SJCRH30 (cell line): Measurements from ENCODE around the gene LIMCH1. TPM values are rescaled to one million over a fixed set of nuclear protein-coding genes. Genes with fewer than 3 reads are reported as not detected.

Experiments used
- DNase-seq, 2 experiments: peaks; one replicate each; pipeline ENCODE4 v3.0.0-alpha.2; 2015 to 2020
- H3K27ac ChIP-seq: fragments of 250-450 bp; sonication (Bioruptor Pico); 2 replicates; pipeline ENCODE4 v1.5.1; 2020; ENCODE audit warnings: mild to moderate bottlenecking, moderate library complexity
- H3K27me3 ChIP-seq: fragments of 250-450 bp; sonication (Bioruptor Pico); 2 replicates; pipeline ENCODE4 v1.5.1; 2020; ENCODE audit warnings: mild to moderate bottlenecking, moderate library complexity
- H3K36me3 ChIP-seq: fragments of 250-450 bp; sonication (Bioruptor Pico); 2 replicates; pipeline ENCODE4 v1.5.1; 2020; ENCODE audit warnings: mild to moderate bottlenecking, moderate library complexity
- H3K4me1 ChIP-seq: fragments of 250-450 bp; sonication (Bioruptor Pico); 2 replicates; pipeline ENCODE4 v1.5.1; 2020; ENCODE audit warnings: mild to moderate bottlenecking, moderate library complexity
- H3K4me3 ChIP-seq: fragments of 250-450 bp; sonication (Bioruptor Pico); 2 replicates; pipeline ENCODE4 v1.5.1; 2020; ENCODE audit warnings: mild to moderate bottlenecking, moderate library complexity
- H3K9me3 ChIP-seq: fragments of 250-450 bp; sonication (Bioruptor Pico); replicated peaks from 2 replicates; pipeline ENCODE4 v1.5.1; 2020; ENCODE audit warnings: mild to moderate bottlenecking, moderate library complexity
- total RNA-seq: library from RNA; depleted of rRNA; stranded (reverse); fragments of >200 nt; shearing (Covaris generic); gene quantifications from 2 replicates; pipeline ENCODE4 v1.2.3, GENCODE V29; 2014

Gene LIMCH1
- total RNA-seq, 1 experiment from 2014 or later = 128 TPM

DNA sequence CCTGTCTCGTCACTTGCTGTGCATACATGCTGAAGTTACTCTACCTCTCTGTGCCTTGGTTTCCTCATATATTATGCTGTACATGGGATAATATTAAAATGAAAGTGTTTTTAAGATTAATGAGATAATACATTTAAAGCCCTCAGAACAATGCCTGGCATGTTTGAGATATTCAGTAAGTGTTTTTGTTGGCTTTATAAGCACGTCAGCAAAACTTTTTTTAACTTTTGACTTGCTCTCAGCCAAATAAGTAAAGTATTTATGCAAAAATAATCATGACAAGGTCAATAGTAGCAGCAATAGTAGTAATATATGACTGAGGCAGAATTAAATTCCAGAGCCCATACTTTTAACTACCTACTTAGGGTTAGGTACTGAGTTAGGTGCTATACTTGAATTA lies 29.2 kb downstream of the LIMCH1 start:
- Histone ChIP-seq H3K36me3 (no peaks in the 10 kb centered on the region; the same call in 1 of the 2 replicates), H3K27ac (no peak overlapping the region), H3K4me3 (no peak overlapping the region)

DNA sequence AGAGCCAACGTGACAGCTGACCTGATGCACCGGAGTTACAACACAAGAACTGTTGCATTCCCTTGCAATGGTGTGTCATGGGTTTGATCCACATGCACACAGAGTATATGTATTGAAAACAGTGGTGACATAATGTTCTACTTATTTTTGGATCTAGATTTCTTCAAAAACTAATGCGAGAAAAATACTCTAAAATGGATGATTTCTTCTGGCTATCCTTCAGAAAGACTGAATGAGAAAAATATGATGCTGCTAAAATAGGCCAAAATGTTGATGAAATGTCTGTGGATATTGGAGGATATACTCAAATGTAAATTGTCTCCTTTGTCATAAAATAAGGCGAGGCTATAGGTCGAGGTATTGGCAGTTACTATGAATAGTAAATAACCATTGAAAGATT lies 30.4 kb downstream of the LIMCH1 start:
- H3K4me3 ChIP-seq = no peak overlapping the region
- no peaks in the 10 kb centered on the region for H3K9me3 ChIP-seq
- no peak overlapping the region for H3K27ac ChIP-seq
- H3K36me3 ChIP-seq = no peaks in the 10 kb centered on the region; the same call in 1 of the 2 replicates
- no peaks in the 10 kb centered on the region for H3K27me3 ChIP-seq
- DNase-seq = no peak
- H3K4me1 ChIP-seq = peaks cover 1% of the 10 kb centered on the region

More for the DNA sequence above, 29.2 kb downstream of the LIMCH1 start:
- Histone ChIP-seq H3K4me1 (no peaks in the 10 kb centered on the region), H3K9me3 (no peaks in the 10 kb centered on the region), H3K27me3 (no peaks in the 10 kb centered on the region)
- DNase-seq = no peak

DNA sequence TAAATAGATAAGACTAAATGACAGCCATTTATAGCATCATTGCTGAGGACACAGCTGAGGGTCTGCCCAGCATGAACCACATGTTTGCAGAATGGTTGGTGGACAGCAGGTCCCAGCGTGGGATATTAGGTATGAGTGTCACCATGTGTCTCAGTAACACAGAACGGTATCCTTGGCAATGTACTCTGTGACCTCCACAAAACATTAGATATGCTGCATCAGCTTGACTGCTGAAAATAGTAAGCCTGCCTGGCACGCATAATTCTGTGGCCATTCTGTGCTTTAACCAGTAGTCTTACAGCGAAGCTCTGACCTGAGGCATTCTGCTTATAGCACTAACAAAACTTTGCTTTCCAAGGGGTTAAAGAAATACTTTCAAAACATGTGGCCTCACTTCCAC lies 32.0 kb downstream of the LIMCH1 start:
- H3K9me3 ChIP-seq = no peaks in the 10 kb centered on the region
- H3K27ac ChIP-seq = no peak overlapping the region
- no peak overlapping the region for H3K4me3 ChIP-seq
- peaks cover 6% of the 10 kb centered on the region for H3K4me1 ChIP-seq
- no peak for DNase-seq
- no peaks in the 10 kb centered on the region; the same call in 1 of the 2 replicates for H3K36me3 ChIP-seq
- H3K27me3 ChIP-seq = no peaks in the 10 kb centered on the region

DNA sequence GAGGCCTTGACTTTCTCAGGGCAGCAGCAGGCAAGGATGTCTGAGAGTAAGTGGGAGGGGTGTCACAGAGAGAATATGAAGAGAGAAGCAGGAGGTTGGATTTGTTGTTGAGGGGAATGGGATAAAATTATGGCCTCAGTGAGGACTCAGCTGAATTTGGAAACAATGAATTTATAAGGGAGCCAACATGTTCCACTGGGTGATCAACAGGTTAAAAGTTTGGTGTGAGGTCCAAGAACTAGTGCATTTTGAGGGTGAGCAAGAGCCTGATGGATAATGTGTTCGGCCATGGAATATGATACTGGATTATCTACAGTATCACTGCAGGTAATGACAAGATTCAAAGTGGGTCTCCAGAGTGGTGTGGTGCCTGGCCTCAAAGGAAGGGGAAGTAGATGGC lies 33.5 kb downstream of the LIMCH1 start:
- H3K27ac ChIP-seq = no peak overlapping the region

DNA sequence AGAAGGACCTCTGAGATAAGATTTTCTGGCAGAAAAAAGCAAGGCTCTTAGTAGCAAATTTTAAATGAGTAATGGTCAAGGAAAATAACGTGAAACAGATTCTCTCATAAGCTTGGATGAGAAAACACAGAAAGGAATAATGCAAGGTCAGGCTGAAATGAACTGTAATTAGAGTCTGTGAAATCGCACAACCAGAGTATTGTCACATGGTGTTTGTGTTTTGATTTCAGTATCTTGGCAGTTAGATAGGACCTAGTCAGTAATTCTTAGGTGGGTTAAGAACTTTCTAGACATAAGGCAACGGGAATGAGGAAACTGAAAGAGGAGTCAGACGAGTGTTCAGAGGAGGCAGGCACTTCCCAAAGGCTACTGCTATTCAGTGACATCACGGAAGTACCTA lies 34.6 kb downstream of the LIMCH1 start:
- Histone ChIP-seq H3K27ac (no peak overlapping the region), H3K4me3 (no peak overlapping the region), H3K9me3 (no peaks in the 10 kb centered on the region), H3K36me3 (no peaks in the 10 kb centered on the region), H3K4me1 (peaks cover 9% of the 10 kb centered on the region), H3K27me3 (no peaks in the 10 kb centered on the region)
- DNase-seq = no peak

More for the DNA sequence above, 33.5 kb downstream of the LIMCH1 start:
- Histone ChIP-seq H3K4me3 (no peak overlapping the region), H3K36me3 (no peaks in the 10 kb centered on the region), H3K9me3 (no peaks in the 10 kb centered on the region), H3K4me1 (peaks cover 9% of the 10 kb centered on the region), H3K27me3 (no peaks in the 10 kb centered on the region)
- DNase-seq = no peak

DNA sequence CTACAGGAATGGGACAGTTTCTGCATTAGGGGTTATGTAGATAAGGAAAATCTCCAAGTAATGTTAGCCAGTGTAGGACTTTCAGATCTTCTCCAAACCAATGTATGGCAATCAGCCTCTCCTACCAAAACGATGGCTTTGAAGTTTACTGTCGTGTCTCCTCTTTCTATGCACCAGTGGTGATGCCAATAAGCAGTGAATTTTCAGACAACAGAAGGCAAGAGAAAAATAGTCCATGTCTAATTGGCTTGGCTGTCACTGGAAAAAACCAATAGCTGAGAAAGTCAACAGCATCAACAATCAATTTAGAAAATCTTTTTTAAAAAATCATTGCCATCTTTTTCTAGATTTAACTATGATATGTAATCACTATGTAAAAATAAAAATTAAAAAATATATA lies 35.0 kb downstream of the LIMCH1 start:
- peaks cover 9% of the 10 kb centered on the region for H3K4me1 ChIP-seq
- no peaks in the 10 kb centered on the region for H3K36me3 ChIP-seq
- H3K27ac ChIP-seq = no peak overlapping the region
- H3K9me3 ChIP-seq = no peaks in the 10 kb centered on the region
- H3K4me3 ChIP-seq = no peak overlapping the region
- no peak for DNase-seq
- no peaks in the 10 kb centered on the region for H3K27me3 ChIP-seq

DNA sequence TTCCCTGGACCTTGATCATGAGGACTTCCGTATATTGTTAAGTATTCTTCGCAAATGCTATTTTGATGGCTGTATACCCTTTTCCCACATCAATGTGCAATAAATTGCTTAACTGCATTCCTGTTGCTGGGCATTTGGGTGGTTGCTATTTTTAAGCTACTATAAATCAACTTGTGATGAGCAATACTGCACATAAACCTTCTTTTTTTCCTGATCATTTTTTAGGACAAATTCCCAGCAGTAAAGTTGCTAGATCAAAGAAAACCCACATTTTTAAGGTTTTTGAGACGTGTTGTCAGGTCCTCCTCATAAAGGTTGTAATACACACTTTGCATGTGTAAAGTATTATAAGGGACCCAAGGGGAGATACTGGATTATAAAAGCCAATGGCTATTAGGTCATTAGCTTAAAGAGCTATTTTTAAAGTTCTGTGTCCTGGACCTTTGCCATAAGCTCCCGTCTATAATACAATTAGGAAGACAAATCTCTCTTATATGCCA lies 35.6 kb downstream of the LIMCH1 start:
- Histone ChIP-seq H3K27me3 (no peaks in the 10 kb centered on the region), H3K36me3 (no peaks in the 10 kb centered on the region), H3K4me3 (no peak overlapping the region), H3K27ac (no peak overlapping the region), H3K4me1 (peaks cover 9% of the 10 kb centered on the region), H3K9me3 (no peaks in the 10 kb centered on the region)
- no peak for DNase-seq

DNA sequence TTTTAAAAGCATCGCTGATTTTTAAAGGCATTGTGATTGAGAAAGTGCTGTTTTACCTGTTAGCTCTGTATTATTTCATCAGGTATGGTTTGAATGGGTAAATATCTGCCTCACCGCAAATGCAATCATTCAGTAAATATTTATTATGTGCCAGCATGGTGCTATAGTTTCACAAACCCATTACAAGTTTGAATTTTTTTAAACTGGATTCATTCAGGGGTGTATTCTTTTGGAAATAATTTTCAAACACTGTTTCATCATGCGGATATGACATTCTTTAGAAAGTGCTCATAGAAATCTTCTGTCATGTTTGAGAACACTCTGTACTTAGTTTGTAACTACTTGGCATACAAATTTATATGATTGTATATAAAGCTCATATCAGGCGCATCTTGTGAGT lies 37.2 kb downstream of the LIMCH1 start:
- no peak overlapping the region for H3K27ac ChIP-seq

DNA sequence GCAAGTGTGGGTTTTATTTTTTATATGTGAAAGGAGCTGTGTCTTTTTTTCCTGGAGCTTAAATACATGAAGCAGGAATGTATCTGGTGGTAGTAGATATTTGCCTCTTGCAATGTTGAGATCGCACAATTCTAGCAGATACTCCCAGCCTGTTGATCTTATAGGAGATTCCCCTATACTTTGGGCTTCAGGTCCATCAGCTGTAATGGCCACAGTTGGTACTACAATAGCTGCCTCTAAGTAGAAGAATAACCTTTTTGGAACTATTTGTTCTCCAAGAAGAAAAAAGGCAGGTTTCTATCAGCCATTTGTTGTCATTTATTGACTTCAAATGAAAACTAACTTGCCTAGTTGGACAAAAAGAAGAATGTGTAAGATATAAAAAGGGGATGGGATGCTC lies 37.7 kb downstream of the LIMCH1 start:
- DNase-seq = no peak
- H3K9me3 ChIP-seq = no peaks in the 10 kb centered on the region
- H3K27ac ChIP-seq = no peak overlapping the region
- H3K4me3 ChIP-seq = no peak overlapping the region
- no peaks in the 10 kb centered on the region for H3K36me3 ChIP-seq
- H3K4me1 ChIP-seq = peaks cover 9% of the 10 kb centered on the region
- no peaks in the 10 kb centered on the region for H3K27me3 ChIP-seq

More for the DNA sequence above, 37.2 kb downstream of the LIMCH1 start:
- no peaks in the 10 kb centered on the region for H3K9me3 ChIP-seq
- H3K27me3 ChIP-seq = no peaks in the 10 kb centered on the region
- H3K4me1 ChIP-seq = peaks cover 9% of the 10 kb centered on the region
- no peak overlapping the region for H3K4me3 ChIP-seq
- no peaks in the 10 kb centered on the region for H3K36me3 ChIP-seq
- no peak for DNase-seq

DNA sequence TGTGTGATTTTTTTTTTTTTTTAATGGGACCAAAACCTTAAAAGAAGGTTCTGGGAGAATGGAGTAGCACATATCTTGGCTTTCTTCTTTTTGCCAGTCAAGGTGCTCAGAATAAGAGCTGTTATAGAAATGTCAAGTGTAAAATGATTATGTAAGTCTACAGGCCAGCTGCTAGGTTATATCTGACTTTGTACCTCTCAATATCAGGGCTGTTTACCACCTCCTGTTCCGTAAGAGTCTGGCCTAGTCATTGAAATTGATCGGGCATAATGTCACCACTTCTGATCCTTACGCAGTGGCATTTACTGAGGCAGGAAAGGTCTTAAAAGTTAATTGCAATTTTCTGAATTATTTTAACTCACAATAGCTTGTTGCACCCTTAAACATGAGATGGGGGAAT lies 41.1 kb downstream of the LIMCH1 start:
- Histone ChIP-seq H3K27me3 (no peaks in the 10 kb centered on the region), H3K9me3 (no peaks in the 10 kb centered on the region), H3K4me3 (no peak overlapping the region), H3K36me3 (no peaks in the 10 kb centered on the region), H3K4me1 (0 out of 2 replicates have a peak, but pooled peaks cover 3% of the 10 kb centered on the region), H3K27ac (no peak overlapping the region)
- no peak for DNase-seq

DNA sequence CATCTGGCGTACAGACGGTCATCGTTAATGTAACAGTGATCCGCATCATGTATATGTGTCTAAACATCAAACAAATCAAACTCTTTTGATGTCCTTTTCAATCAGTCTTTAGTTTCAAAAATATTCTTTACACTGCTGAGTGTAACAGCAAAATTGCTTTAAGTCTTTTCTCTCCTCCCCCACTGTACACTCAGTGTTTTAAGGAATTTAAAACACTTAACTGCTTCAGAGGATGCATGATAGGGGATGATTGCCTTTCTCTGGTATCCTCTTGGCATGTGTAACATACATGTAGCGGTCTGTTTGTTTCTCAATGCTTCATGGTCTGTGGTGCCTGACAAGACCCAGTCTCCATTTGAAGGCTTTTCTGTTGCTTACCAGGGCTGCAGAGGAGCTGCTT lies 41.6 kb downstream of the LIMCH1 start:
- no peak for DNase-seq
- Histone ChIP-seq H3K4me1 (0 out of 2 replicates have a peak, but pooled peaks cover 3% of the 10 kb centered on the region), H3K27me3 (no peaks in the 10 kb centered on the region), H3K36me3 (no peaks in the 10 kb centered on the region), H3K9me3 (peaks cover 1% of the 10 kb centered on the region), H3K4me3 (no peak overlapping the region), H3K27ac (no peak overlapping the region)

DNA sequence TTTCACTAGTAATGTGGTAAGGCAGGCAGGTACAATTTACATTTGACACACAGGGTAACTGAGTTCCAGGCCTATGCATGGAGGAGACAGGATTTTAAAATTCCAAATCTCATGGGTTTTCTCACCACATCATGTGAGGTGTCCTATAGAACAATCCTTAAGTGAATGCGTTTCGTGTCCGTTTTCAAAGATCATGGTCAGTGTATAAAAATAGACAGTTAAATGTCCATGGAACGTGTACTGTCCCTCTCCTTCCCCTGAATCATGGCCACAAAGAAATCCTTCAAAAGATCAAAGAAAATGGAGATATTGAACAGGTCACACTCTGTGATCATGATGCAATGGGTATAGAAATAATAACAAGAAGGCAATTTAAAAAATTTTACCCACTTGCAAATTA lies 42.0 kb downstream of the LIMCH1 start:
- H3K27ac ChIP-seq = no peak overlapping the region
- no peak for DNase-seq

DNA sequence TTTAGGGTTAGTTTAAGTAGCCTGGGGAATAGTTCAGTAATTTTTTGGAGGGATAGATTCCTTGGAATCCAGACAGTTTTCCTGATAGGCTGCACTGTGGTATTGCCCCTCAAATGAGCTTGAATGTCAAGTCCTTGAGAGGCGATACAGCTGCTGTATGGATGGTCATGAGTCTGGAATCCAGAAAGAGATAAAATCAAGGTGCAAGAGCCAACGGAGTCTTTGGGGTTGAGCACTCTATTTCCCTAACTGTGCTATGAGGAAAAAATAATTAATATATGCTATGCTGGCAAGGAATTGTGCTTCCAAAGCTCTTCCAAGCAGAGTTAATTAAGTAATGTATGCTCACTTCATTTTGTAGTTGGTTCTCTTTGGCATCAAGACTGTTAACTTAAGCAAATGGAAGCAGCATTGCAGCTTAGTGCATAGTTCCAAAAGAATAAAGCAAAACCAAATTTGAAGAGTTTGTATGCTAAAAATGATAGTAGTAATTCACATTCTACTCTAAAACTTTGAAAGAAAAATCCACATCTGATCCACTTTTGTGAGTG lies 48.8 kb downstream of the LIMCH1 start:
- Histone ChIP-seq H3K36me3 (0 out of 2 replicates have a peak, but pooled peaks cover 4% of the 10 kb centered on the region), H3K9me3 (peaks cover 12% of the 10 kb centered on the region), H3K27ac (no peak overlapping the region), H3K4me3 (no peak overlapping the region), H3K27me3 (no peaks in the 10 kb centered on the region), H3K4me1 (peaks cover 9% of the 10 kb centered on the region)
- no peak for DNase-seq

More for the DNA sequence above, 42.0 kb downstream of the LIMCH1 start:
- Histone ChIP-seq H3K4me3 (no peak overlapping the region), H3K4me1 (0 out of 2 replicates have a peak, but pooled peaks cover 3% of the 10 kb centered on the region), H3K9me3 (peaks cover 6% of the 10 kb centered on the region), H3K27me3 (no peaks in the 10 kb centered on the region), H3K36me3 (0 out of 2 replicates have a peak, but pooled peaks cover 2% of the 10 kb centered on the region)

DNA sequence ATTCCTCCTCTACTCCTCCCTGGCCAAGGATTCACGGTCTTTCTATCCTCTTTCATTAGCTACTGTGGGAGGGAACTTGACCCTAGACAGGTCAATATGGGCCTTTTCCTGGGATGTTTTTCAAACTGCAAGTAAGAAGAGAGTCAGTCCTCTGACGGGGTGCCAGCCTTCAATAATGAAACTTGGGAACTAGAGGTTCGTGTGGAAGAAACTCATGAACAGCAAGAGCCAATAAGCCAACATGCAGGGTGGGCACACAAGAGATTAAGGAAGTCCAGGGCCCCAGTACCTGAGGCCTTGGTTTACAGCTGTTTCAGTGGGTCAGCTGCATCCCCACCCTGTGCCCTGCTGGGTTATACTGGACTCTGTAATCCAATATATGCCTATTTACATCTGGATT lies 49.3 kb downstream of the LIMCH1 start:
- H3K4me1 ChIP-seq = peaks cover 9% of the 10 kb centered on the region
- H3K27ac ChIP-seq = no peak overlapping the region
- peaks cover 12% of the 10 kb centered on the region for H3K9me3 ChIP-seq
- 0 out of 2 replicates have a peak, but pooled peaks cover 4% of the 10 kb centered on the region for H3K36me3 ChIP-seq
- no peaks in the 10 kb centered on the region for H3K27me3 ChIP-seq
- DNase-seq = no peak
- H3K4me3 ChIP-seq = no peak overlapping the region

DNA sequence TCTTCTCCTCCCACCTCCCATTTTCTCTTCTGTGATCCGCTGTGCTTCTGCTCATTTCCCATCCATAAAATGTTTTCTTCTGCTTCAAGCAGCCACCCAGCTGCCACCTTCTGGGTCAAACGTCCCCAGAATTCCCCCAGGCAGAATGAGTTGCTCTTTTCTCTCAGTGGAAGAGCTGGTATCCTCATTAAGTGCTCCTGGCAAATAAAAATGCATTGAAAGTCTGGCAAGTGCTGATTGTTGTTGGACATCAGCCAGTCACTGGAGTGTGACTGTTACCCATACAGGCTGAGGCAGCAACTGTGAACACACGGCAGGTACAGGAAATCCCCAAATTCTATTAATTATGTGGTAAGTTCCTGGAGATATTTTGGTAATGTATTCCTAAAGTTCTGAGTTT lies 52.6 kb downstream of the LIMCH1 start:
- DNase-seq = peak; percentile 41 to 68
- no peak overlapping the region for H3K4me3 ChIP-seq
- H3K9me3 ChIP-seq = no peaks in the 10 kb centered on the region; the same call in 1 of the 2 replicates
- H3K27me3 ChIP-seq = no peaks in the 10 kb centered on the region
- H3K27ac ChIP-seq = no peak overlapping the region
- H3K4me1 ChIP-seq = peaks cover 9% of the 10 kb centered on the region
- H3K36me3 ChIP-seq = no peaks in the 10 kb centered on the region

DNA sequence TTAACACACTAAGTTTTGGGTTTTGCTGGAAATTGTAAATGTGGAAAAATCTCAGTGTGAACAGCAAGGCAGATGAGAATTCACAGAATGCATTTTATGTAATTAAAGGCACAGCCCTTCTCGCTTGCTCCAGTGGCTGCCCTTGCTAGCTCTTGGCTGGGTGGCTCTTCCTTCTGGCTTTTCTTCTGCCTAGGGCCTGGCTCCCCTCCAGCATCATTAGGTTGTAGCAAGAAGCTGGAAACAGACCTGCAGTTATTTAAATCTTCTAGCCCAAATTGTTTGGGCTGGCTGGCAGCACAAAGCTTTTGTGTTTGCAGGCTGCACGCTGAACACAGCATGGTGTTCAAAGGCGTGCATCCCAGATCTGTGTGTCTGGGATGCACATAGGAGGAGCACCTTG lies 56.5 kb downstream of the LIMCH1 start:
- DNase-seq = no peak
- Histone ChIP-seq H3K27me3 (no peaks in the 10 kb centered on the region), H3K27ac (no peak overlapping the region), H3K4me3 (no peak overlapping the region), H3K36me3 (peaks cover 2% of the 10 kb centered on the region; the same call in 1 of the 2 replicates), H3K9me3 (no peaks in the 10 kb centered on the region), H3K4me1 (peaks cover 25% of the 10 kb centered on the region)
